HFFc6 (cell line): ENCODE data around the gene GUCA1A. TPM values are rescaled to one million over a fixed set of nuclear protein-coding genes. Genes with fewer than 3 reads are reported as not detected.

Experiments
- DNase-seq: peaks from one replicate; pipeline ENCODE4 v3.0.0-alpha.2; 2018
- H3K27ac Mint-ChIP-seq: 2 replicates; pipeline ENCODE4 v1.8.0; 2020; ENCODE audit warnings: mild to moderate bottlenecking, mixed read lengths
- H3K27me3 Mint-ChIP-seq: 2 replicates; pipeline ENCODE4 v1.8.0; 2021; ENCODE audit warnings: mild to moderate bottlenecking, moderate library complexity, mixed read lengths; ENCODE audit not compliant: insufficient read depth
- H3K36me3 Mint-ChIP-seq: 2 replicates; pipeline ENCODE4 v1.8.0; 2021; ENCODE audit warnings: low read depth, mixed read lengths
- H3K4me1 Mint-ChIP-seq: 2 replicates; pipeline ENCODE4 v1.8.0; 2020; ENCODE audit warnings: low read depth, mixed read lengths
- H3K4me3 Mint-ChIP-seq: 2 replicates; pipeline ENCODE4 v1.8.0; 2020; ENCODE audit warnings: mild to moderate bottlenecking, moderate library complexity, mixed read lengths
- H3K9me3 Mint-ChIP-seq: 2 replicates; pipeline ENCODE4 v1.8.0; 2020; ENCODE audit warnings: mild to moderate bottlenecking, mixed read lengths
- CTCF ChIP-seq: fragments of 200-600 bp; sonication (generic); IDR thresholded peaks from 2 replicates; pipeline ENCODE4 v1.5.0; 2021; ENCODE audit warnings: antibody characterized with exemption, mild to moderate bottlenecking
- total RNA-seq, 6 experiments: library from RNA; stranded (reverse); fragmentation: NEBNext Ultra II Directional; extraction: Animal tissue kit (Norgen Biotek cat#: 25700); gene quantifications; 2 replicates in 1 of 6; 3 replicates in 5 of 6; pipeline ENCODE4 v1.2.3, GENCODE V29; 2021

The GUCA1A gene
- total RNA-seq, 6 experiments from 2014 or later: not detected

- no peak overlapping the region for H3K4me3 Mint-ChIP-seq
- peaks cover 2% of the 10 kb centered on the region for H3K27me3 Mint-ChIP-seq
- no peak overlapping the region for H3K27ac Mint-ChIP-seq
- no peaks in the 10 kb centered on the region for H3K9me3 Mint-ChIP-seq
- no peak for TF ChIP-seq CTCF
- DNase-seq: no peak
- H3K36me3 Mint-ChIP-seq: no peaks in the 10 kb centered on the region
- no peaks in the 10 kb centered on the region for H3K4me1 Mint-ChIP-seq
These were observed 1.2 kb upstream of the GUCA1A start for GRCh38 chr6:42171813-42172581.

GRCh38 chr6:42175860-42176259 lies 2.7 kb downstream of the GUCA1A start:
- no peak overlapping the region for H3K4me3 Mint-ChIP-seq
- no peaks in the 10 kb centered on the region for H3K36me3 Mint-ChIP-seq
- peaks cover 8% of the 10 kb centered on the region for H3K4me1 Mint-ChIP-seq
- no peak for DNase-seq
- no peak overlapping the region for H3K27ac Mint-ChIP-seq
- TF ChIP-seq CTCF: peak; percentile 64
- H3K27me3 Mint-ChIP-seq: peaks cover 7% of the 10 kb centered on the region
- no peaks in the 10 kb centered on the region for H3K9me3 Mint-ChIP-seq

- no peaks in the 10 kb centered on the region for H3K36me3 Mint-ChIP-seq
- no peak overlapping the region for H3K4me3 Mint-ChIP-seq
- H3K9me3 Mint-ChIP-seq: no peaks in the 10 kb centered on the region
- no peak for TF ChIP-seq CTCF
- H3K4me1 Mint-ChIP-seq: peaks cover 8% of the 10 kb centered on the region
- H3K27me3 Mint-ChIP-seq: peaks cover 10% of the 10 kb centered on the region
- no peak overlapping the region for H3K27ac Mint-ChIP-seq
- DNase-seq: no peak
These were observed 3.8 kb downstream of the GUCA1A start for GRCh38 chr6:42176981-42177380.

- Mint-ChIP-seq H3K4me1 (peaks cover 8% of the 10 kb centered on the region), H3K9me3 (no peaks in the 10 kb centered on the region), H3K27me3 (peaks cover 11% of the 10 kb centered on the region), H3K36me3 (no peaks in the 10 kb centered on the region), H3K4me3 (no peak overlapping the region), H3K27ac (no peak overlapping the region)
- DNase-seq: no peak
- no peak for TF ChIP-seq CTCF
These were observed 4.6 kb downstream of the GUCA1A start for GRCh38 chr6:42177514-42178364.

GRCh38 chr6:42179261-42179944 lies 6.2 kb downstream of the GUCA1A start:
- DNase-seq: no peak
- H3K27me3 Mint-ChIP-seq: peaks cover 12% of the 10 kb centered on the region
- no peak for TF ChIP-seq CTCF
- H3K4me3 Mint-ChIP-seq: no peak overlapping the region
- H3K4me1 Mint-ChIP-seq: peaks cover 8% of the 10 kb centered on the region
- no peaks in the 10 kb centered on the region for H3K9me3 Mint-ChIP-seq
- no peaks in the 10 kb centered on the region for H3K36me3 Mint-ChIP-seq
- no peak overlapping the region for H3K27ac Mint-ChIP-seq
